HG03025 (cell line): Measurements from ENCODE around the gene HELZ.
A peak's percentile ranks its signal among the peaks of the same experiment; 100 is the strongest.
"Not testable (repeated sequence)": the region's sequence is repeated elsewhere in the genome, so short reads cannot be mapped to it uniquely, and the experiment has no call there.

Source experiments
- ATAC-seq: cut with Tn5 transposase; IDR thresholded peaks from one replicate; pipeline ENCODE4 v1.9.1; 2021; ENCODE audit warnings: mild to moderate bottlenecking, moderate library complexity; ENCODE audit not compliant: unreplicated experiment, low FRiP score

HELZ gene

GRCh38 chr17:67041119-67041518 lies 203.9 kb downstream of the HELZ start:
- ATAC-seq: not testable (repeated sequence)

GRCh38 chr17:67040652-67041051 lies 204.3 kb downstream of the HELZ start:
- no peak for ATAC-seq

- ATAC-seq: no peak
Observed at GRCh38 chr17:67038861-67039365, 206.1 kb downstream of the HELZ start.

- ATAC-seq: peak; percentile 82
Observed at GRCh38 chr17:67035131-67036083, 209.6 kb downstream of the HELZ start.

- no peak for ATAC-seq
Observed at GRCh38 chr17:67033613-67034012, 211.4 kb downstream of the HELZ start.

GRCh38 chr17:67032985-67033384 lies 212.0 kb downstream of the HELZ start:
- ATAC-seq: no peak

- ATAC-seq: no peak
Observed at GRCh38 chr17:67032382-67032781, 212.6 kb downstream of the HELZ start.

- ATAC-seq: no peak
Observed at GRCh38 chr17:67030641-67031040, 214.4 kb downstream of the HELZ start.

GRCh38 chr17:67027031-67027628 lies 217.9 kb downstream of the HELZ start:
- no peak for ATAC-seq

- ATAC-seq: no peak
Observed at GRCh38 chr17:67026341-67026740, 218.7 kb downstream of the HELZ start.

GRCh38 chr17:67025216-67025792 lies 219.7 kb downstream of the HELZ start:
- no peak for ATAC-seq

- ATAC-seq: no peak
Observed at GRCh38 chr17:67024736-67025135, 220.3 kb downstream of the HELZ start.

GRCh38 chr17:67022451-67022810 lies 222.6 kb downstream of the HELZ start:
- ATAC-seq: no peak

- no peak for ATAC-seq
Observed at GRCh38 chr17:67021743-67022450, 223.1 kb downstream of the HELZ start.

GRCh38 chr17:67021196-67021595 lies 223.8 kb downstream of the HELZ start:
- no peak for ATAC-seq
